Esophagus muscularis mucosa (tissue), 4 donors: ENCODE measurements around the gene CNGA3.

Experiments used
- EP300 ChIP-seq: sonication (generic); formaldehyde crosslinking; IDR thresholded peaks from one replicate; pipeline ENCODE4 v1.6.1; 2017; ENCODE audit warnings: antibody characterized with exemption
- POLR2A ChIP-seq: fragments of 450-650 bp; IDR thresholded peaks from one replicate; pipeline ENCODE4 v1.6.1; 2017; ENCODE audit warnings: antibody characterized with exemption, moderate library complexity, mild to moderate bottlenecking, low read depth
- POLR2AphosphoS5 ChIP-seq, 2 donors: sonication (generic); formaldehyde crosslinking; IDR thresholded peaks; one replicate each; pipeline ENCODE4 v1.6.1; 2017; ENCODE audit warnings: antibody characterized with exemption in 2 of 2
- TF ChIP-seq, protein P1 (sequence below), 3 experiments: fragments of 200-600 bp in 2 of 3; fragments of 450-650 bp in 1 of 3; sonication (generic) in 2 of 3; IDR thresholded peaks; one replicate each; pipeline ENCODE4 v1.5.1; 2017 to 2019; ENCODE audit warnings: antibody characterized with exemption in 3 of 3, mild to moderate bottlenecking in 2 of 3, moderate library complexity in 1 of 3

- TF ChIP-seq POLR2AphosphoS5 (IDR thresholded peaks at IDR 0.05) (no peak), POLR2A (no peak), EP300 (no peak)
- TF ChIP-seq, protein P1, sequence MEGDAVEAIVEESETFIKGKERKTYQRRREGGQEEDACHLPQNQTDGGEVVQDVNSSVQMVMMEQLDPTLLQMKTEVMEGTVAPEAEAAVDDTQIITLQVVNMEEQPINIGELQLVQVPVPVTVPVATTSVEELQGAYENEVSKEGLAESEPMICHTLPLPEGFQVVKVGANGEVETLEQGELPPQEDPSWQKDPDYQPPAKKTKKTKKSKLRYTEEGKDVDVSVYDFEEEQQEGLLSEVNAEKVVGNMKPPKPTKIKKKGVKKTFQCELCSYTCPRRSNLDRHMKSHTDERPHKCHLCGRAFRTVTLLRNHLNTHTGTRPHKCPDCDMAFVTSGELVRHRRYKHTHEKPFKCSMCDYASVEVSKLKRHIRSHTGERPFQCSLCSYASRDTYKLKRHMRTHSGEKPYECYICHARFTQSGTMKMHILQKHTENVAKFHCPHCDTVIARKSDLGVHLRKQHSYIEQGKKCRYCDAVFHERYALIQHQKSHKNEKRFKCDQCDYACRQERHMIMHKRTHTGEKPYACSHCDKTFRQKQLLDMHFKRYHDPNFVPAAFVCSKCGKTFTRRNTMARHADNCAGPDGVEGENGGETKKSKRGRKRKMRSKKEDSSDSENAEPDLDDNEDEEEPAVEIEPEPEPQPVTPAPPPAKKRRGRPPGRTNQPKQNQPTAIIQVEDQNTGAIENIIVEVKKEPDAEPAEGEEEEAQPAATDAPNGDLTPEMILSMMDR (IDR thresholded peaks at IDR 0.05), result no peak
Observed at GRCh38 chr2:98381494-98381893, 35.2 kb downstream of the CNGA3 start.
